NOMO-1 treated with dmso at 0.1 percent for 144 hours (cell line): ENCODE measurements around the gene DDRGK1.
"Not testable (repeated sequence)": the region's sequence is repeated elsewhere in the genome, so short reads cannot be mapped to it uniquely, and the experiment has no call there.

ENCODE experiments used
- DNase-seq: peaks from one replicate; lab custom pipeline; 2025; ENCODE audit not compliant: unreplicated experiment; lab: John Stamatoyannopoulos, UW

Gene DDRGK1

GRCh38 chr20:3166338-3166912, 38.1 kb downstream of the DDRGK1 start:
- DNase-seq: no peak

- no peak for DNase-seq
Measured at GRCh38 chr20:3165473-3166337, 38.8 kb downstream of the DDRGK1 start.

- no peak for DNase-seq
Measured at GRCh38 chr20:3164763-3165410, 39.6 kb downstream of the DDRGK1 start.

- no peak for DNase-seq
Measured at GRCh38 chr20:3164043-3164762, 40.3 kb downstream of the DDRGK1 start.

GRCh38 chr20:3163099-3164042, 41.1 kb downstream of the DDRGK1 start:
- no peak for DNase-seq

GRCh38 chr20:3162080-3162611, 42.3 kb downstream of the DDRGK1 start:
- DNase-seq: no peak

GRCh38 chr20:3161316-3162079, 43.0 kb downstream of the DDRGK1 start:
- DNase-seq: no peak

GRCh38 chr20:3160418-3160817, 44.1 kb downstream of the DDRGK1 start:
- DNase-seq: no peak

GRCh38 chr20:3158968-3159431, 45.5 kb downstream of the DDRGK1 start:
- no peak for DNase-seq

GRCh38 chr20:3157817-3158216, 46.7 kb downstream of the DDRGK1 start:
- DNase-seq: no peak

- DNase-seq: peak; percentile 24
Measured at GRCh38 chr20:3156811-3157619, 47.5 kb downstream of the DDRGK1 start.

GRCh38 chr20:3152057-3152644, 52.3 kb downstream of the DDRGK1 start:
- not testable (repeated sequence) for DNase-seq

- DNase-seq: no peak
Measured at GRCh38 chr20:3150908-3151307, 53.6 kb downstream of the DDRGK1 start.

GRCh38 chr20:3146732-3147341, 57.6 kb downstream of the DDRGK1 start:
- DNase-seq: no peak

GRCh38 chr20:3141757-3142156, 62.7 kb downstream of the DDRGK1 start:
- DNase-seq: no peak
